ENCODE results near the gene TMEM185B.

DNA sequence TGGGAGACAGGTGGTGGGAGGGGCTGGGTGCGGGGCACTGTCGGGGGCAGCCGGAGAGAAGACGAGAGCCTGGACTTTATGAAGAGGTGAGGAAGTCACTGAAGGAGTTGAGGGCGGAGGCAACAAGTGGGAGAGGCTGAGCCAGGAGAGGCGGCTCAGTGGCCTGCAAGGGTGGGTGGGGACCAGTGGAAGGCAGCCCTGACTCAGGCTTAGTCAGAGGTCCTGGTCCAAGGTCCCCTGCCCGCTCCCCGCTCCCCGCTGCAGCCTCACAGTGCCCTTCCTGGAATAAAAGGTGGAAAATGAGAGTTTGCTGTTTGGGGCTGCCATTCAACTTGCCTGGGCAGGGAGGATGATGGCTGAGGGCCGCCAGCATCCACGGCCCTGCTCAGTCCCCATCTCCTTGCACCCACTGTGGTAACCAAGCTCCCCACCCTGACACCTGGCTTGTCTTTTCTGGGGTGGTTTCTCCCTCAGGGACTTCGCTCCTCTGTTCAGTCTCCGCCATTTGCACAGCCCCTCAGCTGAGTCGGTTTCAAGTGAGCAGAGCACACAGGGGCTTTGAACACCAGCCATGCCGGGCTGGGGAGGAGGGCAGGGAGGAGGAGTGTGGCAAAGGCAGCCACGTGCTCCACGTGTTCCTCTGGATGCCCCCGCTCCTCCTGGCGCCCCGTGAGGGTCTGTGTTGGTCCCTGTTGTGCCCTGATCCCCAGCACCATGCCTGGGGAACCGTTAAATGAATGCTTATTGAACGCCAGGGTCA is 15.7 kb upstream of the TMEM185B start:
- TF ChIP-seq, protein P1, sequence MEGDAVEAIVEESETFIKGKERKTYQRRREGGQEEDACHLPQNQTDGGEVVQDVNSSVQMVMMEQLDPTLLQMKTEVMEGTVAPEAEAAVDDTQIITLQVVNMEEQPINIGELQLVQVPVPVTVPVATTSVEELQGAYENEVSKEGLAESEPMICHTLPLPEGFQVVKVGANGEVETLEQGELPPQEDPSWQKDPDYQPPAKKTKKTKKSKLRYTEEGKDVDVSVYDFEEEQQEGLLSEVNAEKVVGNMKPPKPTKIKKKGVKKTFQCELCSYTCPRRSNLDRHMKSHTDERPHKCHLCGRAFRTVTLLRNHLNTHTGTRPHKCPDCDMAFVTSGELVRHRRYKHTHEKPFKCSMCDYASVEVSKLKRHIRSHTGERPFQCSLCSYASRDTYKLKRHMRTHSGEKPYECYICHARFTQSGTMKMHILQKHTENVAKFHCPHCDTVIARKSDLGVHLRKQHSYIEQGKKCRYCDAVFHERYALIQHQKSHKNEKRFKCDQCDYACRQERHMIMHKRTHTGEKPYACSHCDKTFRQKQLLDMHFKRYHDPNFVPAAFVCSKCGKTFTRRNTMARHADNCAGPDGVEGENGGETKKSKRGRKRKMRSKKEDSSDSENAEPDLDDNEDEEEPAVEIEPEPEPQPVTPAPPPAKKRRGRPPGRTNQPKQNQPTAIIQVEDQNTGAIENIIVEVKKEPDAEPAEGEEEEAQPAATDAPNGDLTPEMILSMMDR (IDR thresholded peaks at IDR 0.05; ENCODE audit: insufficient read depth, low read length), result no peak
- no peak for TF ChIP-seq POLR2AphosphoS5 (IDR thresholded peaks at IDR 0.05; ENCODE audit: low read depth)
- TF ChIP-seq, protein P2, sequence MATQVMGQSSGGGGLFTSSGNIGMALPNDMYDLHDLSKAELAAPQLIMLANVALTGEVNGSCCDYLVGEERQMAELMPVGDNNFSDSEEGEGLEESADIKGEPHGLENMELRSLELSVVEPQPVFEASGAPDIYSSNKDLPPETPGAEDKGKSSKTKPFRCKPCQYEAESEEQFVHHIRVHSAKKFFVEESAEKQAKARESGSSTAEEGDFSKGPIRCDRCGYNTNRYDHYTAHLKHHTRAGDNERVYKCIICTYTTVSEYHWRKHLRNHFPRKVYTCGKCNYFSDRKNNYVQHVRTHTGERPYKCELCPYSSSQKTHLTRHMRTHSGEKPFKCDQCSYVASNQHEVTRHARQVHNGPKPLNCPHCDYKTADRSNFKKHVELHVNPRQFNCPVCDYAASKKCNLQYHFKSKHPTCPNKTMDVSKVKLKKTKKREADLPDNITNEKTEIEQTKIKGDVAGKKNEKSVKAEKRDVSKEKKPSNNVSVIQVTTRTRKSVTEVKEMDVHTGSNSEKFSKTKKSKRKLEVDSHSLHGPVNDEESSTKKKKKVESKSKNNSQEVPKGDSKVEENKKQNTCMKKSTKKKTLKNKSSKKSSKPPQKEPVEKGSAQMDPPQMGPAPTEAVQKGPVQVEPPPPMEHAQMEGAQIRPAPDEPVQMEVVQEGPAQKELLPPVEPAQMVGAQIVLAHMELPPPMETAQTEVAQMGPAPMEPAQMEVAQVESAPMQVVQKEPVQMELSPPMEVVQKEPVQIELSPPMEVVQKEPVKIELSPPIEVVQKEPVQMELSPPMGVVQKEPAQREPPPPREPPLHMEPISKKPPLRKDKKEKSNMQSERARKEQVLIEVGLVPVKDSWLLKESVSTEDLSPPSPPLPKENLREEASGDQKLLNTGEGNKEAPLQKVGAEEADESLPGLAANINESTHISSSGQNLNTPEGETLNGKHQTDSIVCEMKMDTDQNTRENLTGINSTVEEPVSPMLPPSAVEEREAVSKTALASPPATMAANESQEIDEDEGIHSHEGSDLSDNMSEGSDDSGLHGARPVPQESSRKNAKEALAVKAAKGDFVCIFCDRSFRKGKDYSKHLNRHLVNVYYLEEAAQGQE (IDR thresholded peaks at IDR 0.05; ENCODE audit: insufficient replicate concordance, low read depth), result no peak

Measured in HL-60 (cell line).